Measurements from ENCODE around the gene TRIM17.

TRIM17 gene

DNA sequence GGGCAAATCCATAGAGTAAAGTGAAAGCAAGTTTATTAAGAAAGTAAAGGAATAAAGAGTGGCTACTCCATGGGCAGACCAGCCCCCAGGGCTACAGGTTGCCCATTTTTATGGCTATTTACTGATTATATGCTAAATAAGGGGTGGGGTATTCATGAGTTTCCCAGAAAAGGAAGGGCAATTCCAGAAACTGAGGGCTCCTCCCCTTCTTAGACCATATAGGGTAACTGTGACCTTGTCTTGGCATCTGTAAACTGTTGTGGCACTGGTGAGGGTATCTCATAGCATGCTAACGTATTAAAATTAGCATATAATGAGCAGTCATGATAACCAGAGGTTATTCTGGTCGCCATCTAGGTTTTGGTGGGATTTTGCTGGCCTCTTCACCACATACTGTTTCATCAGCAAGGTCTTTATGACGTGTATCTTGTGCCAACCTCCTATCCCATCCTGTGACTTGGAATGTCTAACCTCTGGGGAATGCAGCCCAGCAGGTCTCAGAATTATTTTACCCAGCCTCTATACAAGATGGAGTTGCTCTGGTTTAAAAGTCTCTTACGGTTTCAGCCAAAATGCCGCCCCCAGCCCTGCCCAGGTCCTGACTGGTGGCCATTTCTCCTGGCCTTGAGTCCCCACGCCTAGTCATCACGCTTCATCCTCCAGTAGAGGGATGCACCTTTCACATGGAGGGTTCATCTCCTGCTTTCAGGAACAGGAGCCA lies 982 bp upstream of the TRIM17 start:
- DNase-seq = no peak

DNA sequence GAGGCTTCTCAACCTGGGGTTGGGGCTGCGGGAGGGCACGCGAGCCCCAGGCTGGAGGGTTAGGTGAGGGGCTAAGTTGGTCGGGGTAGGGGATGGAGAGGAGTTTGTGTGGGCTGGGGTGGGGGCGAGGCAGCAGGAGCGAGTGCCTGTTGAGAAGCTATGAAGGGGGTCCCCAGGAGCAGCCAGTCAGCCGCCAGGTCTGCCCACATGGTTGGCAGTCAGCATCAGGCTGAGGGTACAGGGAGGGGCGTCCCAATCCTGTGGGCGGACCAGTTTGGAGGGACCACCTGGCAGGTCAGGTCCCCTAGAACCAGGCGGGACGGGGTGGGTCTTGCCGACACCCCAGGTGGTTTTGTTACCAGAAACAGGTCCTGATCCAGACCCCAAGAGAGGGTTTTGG lies 400 bp upstream of the TRIM17 start:
- DNase-seq = no peak

DNA sequence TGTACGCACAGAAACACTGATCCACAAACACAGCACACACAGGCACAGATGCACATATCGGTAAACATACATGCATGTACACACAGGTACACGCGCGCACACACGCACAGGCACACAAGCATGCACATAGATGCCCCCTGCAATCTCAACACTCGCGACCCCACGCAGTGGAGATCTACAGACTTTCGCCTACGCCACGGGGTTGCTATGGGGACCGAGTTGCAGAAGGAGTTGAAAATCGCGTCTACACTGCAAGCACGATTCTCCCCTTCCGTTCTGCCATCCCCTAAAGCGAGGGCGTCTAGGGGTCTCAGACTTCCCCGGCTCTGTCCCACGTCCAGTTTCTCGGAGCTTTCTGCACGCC lies 826 bp downstream of the TRIM17 start:
- DNase-seq = peak in 3 of 51 donors; percentile 10 to 31 (median 28)

DNA sequence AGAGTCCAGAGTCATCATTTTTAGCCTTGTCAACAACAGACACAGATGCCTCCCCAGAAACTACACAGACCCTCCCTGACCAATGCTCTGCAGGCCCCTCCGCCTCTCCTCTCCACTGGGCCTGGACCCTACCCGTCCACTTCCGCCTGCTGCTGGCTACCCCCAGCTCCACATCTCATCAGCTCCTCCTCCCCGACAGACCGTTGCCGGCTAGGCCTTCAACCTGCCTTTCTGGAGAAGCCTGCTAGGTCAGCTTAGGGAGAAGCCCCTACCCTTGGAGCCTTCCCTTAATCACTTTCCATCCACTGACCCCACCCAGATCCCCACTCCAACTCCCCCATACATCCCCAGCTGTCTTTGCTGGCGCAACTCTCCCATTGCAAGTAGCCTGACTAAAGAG lies 1.4 kb downstream of the TRIM17 start:
- no peak for DNase-seq

DNA sequence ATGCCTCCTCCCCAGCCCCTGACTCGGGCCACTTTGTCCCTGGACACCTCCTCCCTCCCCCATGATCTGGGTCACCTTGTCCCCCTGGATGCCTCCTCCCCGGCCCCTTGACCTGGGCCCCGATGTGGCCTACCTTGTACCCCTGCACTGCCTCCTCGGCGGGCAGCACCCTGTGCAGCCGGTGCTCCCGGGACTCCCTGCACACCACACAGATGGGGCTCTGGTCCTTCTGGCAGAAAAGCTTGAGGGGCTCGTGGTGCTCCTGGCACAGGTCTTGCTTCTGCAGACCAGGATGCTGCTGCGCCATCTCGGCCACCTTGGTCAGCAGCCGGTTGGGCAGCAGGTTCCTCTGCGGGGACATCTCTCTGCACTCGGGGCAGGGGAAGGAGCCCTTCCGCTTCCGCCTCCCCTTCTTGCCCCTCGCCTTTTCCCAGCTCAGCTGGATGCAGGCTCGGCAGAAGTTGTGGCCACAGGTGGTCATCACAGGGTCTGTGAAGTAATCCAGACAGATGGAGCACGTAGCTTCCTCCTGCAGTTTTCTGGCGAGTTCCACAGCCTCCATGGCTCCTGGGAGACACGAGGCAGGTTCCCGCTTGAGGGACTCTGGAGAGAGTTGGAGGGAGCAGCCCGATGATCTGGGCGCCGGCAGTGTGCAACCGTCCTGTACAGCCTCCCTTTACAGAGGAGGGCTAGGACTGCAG lies 2.0 kb downstream of the TRIM17 start:
- no peak for DNase-seq

DNA sequence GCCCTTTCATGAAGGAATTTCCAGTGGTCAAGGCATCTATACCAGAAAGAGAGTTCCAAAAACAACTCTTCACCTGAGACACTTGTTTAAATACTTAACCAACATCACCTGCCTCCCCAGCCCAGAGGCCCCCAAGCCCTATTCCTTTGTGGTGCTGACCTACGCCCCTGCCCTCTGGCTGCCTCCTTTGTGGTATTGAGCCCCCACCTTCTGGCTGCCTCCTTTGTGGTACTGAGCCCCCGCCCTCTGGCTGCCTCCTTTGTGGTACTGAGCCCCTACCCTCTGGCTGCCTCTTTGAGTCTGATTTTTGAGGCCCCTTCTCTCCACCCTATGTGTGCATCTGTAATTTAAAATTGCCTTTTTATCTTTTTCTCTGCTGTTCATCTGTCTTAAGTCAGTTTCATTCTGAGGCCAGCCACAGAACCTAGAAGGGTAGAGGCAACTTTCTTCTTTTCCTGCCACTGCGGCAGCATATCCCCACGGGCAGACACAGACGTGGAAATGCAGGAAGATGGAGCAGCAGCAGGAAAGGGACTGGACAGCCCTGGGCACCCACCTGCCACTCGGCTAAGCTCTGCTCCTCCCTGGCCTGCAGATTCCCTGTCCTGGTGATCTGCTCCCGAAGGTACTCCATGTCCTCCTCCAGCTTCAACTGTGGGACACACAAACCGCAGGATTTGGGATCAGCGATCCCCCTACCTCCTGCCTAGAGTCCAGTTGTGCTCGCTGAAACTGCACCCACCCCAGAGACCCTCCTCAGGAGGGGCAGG lies 3.2 kb downstream of the TRIM17 start:
- DNase-seq = no peak

DNA sequence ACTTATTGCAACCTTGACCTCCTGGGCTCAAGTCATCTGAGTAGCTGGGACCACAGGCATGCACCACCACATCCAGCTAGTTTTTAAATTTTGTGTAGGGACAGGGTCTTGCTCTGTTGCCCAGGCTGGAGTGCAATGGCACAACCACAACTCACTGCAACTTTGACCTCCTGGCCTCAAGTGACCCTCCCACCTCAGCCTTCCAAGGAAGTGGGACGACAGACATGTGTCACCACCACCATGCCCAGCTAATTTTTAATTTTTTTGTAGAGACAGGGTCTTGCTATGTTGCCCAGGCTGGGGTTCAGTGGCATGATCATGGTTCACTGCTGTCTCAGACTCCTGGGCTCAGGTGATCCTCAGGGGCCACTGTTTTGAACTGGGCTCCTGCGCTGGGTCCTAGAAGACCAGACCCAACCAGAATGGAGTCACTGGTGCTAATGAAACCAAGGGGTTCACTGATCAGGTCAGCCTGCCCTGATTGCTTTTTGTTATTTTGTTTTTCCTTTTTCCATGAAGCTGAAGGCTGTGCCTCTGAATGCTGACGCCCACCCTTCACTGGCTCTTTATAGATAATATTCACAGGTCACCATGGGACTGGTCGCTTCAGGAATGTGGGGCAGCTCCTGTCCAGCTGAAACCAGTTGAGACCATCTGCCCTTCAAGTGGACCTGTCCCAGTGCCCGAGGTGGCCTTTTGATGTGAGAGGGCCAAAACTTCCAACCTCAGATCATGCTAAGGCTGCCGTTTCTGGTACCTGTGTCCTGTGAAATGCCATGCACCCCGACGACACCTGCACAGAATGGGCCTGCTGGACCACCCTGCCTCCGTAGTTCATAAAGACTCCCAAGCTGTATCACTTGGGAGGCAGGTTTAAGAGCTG lies 4.9 kb downstream of the TRIM17 start:
- no peak for DNase-seq

DNA sequence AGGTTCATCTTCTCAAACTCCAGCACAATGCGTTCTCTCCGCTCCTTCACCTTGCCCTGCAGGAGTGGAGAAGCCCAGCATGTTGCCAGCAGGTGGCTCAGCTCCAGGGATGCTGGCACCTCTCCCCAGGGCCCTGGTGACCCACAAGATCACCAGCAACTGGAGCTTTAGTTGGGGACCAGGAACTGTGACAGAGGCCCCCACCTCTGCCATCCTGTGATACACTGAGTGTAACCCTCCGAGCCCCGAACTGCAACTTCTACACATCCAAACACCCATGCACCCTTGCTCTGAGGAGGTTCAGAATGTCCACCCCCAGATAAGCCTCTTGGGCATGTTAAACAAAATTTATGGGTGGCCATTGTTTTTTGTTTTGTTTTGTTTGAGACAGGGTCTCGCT lies 5.5 kb downstream of the TRIM17 start:
- DNase-seq = no peak

DNA sequence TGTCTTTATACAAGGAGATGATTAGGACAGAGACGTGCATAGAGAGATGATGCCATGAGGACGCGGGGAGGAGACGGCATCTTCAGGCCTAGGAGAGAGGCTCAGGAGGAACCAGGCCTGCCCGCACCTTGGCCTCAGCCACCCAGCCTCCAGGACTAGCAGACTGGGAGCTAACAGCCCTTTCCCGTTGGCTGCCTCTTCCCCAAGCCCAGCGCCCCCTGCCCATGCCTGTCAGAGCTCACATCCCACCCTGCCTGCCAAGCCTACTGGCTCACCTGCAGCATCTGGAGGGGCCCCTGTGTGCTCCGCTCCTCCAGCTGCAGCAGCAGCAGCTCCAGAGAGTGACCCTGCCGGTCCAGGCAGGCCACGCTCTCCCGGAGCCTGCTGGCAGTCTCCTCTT lies 6.0 kb downstream of the TRIM17 start:
- DNase-seq = no peak

DNA sequence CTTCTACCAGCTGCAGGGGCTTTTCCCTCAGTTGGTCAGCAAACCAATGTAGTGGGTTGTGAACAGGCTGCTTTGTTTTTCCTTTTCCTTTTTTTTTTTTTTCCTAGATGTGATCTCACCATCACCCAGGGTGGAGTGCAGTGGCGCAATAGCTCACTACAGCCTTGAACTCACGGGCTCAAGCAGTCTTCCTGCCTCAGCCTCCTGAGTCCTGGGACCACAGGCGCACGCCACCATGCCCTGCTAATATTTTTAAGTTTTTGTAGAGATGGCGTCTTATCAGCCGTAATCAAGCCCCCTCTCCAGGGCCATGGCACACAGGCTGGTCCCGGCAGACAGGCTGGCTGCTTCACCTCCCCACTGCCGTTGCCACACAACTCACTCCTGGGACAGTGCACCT lies 6.6 kb downstream of the TRIM17 start:
- no peak for DNase-seq

DNA sequence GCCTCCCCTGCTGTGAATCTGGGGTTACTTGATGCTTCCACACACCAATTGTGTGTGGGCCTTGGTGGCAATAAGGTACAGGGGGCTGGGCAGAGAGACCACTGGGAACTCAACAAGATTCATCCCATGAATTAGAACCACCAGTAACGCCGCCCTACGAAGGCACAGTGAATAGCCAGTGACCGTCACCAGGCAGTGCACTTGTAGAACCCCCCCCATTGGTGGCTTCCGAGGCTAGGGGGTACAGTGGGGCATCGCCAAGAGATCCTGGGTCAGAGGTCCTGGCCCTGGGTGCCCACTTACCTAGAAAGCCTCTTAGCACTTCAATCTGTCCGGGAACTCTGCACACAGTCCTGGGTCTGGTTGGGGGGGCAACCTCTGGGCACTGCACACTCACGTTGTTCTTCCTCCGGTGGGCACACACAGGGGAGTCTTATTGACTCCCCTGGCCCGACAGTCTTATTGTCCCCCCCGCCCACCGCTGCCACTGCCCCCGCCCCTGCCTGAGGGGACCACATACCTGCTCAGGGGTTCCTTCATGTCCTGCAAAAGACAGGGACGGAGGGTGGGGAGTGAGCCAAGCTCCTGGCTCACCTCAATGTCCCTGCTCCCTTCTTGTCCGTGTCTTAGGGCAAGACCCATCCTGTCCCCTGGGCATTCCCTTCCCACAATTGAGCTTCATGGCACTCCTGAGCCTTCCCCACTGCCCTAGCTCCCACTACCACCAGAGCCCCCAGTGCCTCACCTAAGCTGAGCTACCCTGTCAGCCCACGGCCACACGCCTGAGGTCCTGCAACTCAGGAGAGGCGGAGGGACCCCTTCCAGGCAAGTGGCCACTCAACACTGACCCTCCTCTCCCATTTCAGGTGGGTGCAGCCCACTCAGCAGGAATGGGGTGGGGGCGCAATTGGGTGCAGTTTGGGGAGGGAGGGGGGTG lies 7.5 kb downstream of the TRIM17 start:
- no peak for DNase-seq

DNA sequence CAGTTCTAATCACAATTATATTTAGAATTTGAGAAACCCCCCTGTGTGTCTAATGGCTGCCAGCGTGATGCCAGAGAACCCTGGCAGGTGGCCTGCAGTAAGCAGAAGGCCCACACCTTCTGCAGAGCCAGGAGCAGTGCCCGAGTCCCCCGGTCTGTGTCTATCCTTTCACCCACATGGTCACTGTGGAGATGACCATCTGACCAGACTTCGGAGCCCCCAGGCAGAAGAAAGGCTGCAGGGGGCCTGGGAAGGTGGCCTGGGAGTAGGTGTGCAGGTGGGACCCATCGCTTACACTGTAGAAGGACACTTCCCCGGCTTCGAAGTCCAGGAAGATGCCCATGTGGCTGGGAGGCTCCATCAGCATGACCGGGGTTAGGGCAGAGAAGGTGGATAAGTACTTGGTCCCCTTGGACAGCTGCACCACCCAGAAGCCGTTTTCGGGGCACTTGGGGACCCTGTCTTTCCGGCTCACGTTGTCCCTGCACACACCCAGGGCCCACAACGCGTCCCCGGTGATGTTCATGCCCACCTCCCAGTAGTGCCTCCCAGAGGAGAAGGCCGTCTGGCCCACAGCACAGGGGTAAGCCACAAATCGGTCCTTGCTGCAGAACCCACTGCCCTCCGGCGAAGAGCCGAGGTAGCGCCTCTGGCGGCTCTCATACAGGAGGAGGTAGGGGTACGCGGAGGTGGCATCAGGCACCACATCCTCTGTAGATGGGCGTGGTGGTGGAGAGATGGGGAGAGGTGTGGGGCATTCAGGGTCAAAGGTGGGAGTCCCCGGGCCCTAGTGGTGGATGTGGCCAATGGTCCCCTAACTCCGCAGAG lies 8.4 kb downstream of the TRIM17 start:
- DNase-seq = no peak

DNA sequence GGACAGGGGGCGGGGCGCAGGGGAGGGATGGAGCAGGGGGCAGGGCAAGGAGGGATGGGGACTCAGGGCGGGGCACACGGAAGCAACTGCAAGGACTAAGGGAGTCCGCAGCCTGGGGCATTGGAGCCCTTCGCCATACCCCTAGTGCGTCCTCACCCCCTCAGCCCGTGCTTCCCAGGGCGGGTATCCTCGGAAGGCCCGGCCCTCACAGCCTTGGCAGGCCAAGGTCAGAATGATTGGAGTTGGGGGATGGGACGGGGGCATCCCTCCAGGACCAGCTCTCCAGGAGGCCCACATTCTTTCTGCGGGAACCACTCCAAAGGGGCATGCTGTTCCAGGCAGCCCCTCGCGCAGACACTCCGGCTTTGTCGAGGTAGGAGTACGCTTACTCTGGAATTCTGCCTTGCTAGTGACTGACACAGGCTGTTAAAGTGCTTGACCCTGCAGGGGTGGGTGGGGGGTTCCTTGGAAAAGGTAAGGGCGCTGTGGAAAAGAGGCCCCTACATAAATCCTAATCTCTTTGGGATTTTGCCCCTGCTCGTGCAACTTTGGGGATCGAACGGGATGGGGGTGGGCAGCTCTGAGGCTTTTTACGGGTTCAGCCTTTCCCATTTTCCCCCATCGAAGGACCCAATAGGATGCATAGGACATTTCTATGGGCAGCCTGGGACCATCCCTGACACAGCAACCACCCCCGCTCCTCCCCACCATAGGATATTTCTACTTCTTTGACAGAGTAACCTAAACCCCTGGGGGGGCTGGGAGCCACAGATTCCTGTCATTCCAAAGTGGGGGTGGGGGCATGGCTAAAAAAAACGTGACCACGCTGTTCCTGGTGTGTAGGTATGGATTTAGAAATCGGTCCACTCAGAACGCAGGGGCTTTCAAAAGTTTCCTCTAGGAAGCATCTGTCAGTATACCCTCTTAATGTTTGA lies 9.3 kb downstream of the TRIM17 start:
- peak in 2 of 51 donors; percentile 54 to 63 for DNase-seq

DNA sequence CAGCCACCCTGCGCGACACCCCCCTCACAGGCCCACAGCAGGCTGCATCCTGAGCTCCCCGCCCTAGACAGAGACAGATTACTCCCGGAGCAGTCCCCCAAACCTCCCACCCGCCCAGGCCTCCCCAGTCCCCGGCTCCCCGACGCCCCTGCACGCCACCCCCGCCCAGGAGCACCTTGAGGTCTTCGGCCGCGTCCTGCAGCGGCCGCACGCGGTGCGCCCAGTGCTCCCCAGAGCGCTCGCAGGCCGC lies 10.8 kb downstream of the TRIM17 start:
- DNase-seq = no peak

DNA sequence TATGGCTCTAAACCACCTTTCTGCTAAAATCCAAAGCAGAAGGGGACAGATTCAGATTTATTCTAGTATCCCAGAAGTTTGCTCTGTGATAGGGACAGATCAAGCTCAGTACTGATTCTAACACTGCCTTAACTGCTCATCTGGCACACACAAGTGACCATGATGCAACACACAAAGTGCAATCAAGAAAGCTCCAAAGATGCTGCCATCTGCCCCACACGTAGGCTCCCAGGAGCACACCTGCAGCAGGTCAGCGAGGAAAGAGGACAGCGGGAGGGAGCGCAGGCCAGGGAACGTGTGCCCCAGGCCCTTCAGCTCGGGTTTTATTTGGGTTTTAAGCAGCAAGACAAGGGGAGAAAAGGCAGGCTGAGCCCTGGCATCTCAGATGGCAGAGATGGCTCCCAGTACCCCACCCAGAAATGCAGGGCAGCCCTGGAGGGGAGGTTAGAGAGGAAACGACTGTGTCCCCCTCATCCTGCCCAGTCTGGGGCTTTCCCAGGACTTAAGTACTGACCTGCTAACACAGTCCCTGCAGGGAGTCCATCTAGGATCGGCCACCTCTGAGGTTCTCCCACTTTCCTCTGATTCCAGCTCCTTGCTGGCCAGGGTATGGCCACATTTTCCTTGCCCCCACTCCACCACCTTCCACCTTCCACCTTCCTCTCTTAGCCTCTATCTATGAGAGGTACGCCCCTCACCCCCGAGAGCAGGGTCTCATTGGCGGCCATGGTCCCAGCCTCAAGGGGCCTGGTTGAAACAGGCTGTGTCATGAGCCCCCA lies 11.3 kb downstream of the TRIM17 start:
- no peak for DNase-seq

DNA sequence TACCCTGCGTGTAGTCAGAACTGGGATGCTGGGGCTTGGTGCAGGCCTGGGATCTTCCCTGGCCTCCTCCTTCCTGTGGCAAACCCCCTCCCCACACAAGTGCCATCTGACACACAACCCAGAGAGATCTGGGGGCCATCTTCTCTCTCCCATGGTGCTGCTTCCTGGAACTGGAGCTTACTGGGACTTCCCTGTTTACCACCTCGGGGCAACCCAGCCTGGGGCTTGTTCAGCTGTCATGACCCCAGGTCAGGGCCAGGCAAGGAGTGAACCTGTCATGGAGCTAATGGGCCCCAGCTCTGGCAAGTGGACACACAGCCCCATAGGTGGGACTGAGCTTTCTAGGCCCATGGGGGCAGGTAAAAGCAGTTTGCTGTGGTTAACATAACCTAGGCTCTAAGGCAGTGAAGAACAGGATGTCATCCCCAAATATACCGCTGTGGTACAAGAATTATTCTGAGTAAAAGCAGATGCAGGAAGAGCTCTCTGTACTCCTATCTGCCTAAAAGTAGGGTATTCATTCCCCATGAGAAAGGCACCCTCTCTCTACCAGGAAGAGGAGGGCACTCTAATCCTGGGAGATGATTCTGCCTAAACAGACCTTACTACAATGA lies 12.4 kb downstream of the TRIM17 start:
- DNase-seq = no peak

DNA sequence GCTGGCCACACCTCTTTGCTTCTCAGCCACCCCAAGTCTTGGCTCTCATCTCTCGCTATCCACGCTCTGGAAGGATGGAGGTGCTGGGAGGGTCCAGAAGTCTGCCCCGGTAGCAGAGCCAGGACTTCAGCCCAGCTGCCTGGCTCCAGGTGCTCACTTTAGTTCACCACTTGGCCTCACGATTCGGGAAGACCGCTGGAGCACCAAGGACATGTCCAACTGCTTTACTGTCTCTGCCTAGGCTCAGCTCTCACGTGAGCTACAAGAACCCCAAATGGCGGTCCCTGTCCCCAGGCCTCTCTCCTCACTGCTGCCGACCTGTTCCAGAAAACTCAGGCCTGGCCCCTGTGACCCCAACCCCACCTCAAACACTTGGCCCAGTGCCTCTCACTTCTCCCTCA lies 13.4 kb downstream of the TRIM17 start:
- no peak for DNase-seq
